Fibroblast of the conjunctiva (primary cell): ENCODE data around the gene SARM1.

ENCODE experiments used
- DNase-seq: peaks from one replicate; pipeline ENCODE4 v3.0.0-alpha.2; 2010; ENCODE audit warnings: low read depth

The SARM1 gene

DNA sequence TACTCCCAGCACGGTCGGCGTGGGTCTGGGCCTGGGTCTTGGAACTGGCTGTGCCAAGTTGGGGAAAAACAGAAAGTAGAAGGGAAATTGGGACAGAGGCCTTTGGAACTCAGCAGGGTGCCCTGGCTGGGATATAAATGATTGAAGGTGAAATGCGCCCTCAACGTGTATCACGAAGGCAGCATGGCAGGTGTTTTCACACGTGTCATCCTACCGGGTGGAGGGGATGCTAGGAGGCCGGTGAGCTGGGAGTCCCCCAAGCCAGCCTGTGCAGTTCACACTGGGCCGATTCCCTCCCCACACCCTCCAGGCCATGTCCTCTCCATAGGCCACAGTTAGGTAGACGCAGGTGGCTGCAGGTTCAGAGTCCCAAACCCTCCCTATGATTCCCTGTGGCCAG is 30.0 kb upstream of the SARM1 start:
- no peak for DNase-seq

DNA sequence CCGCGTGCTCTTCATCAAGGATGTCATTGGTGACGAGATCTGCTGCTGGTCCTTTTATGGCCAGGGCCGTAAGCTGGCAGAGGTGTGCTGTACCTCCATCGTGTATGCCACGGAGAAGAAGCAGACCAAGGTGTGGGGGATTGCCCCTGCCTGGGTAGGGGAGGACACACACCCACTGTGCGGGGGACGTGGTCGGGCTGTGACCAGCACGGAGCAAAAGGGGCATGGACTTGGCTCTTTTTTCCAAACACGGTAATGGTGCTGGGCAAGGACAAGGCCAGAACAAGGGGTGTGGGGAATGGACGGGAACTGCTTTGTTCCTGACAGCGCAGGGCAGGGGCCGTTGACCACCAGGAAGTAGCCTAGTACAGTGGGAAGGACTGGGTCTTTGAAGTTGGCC is 29.2 kb upstream of the SARM1 start:
- DNase-seq, result no peak

DNA sequence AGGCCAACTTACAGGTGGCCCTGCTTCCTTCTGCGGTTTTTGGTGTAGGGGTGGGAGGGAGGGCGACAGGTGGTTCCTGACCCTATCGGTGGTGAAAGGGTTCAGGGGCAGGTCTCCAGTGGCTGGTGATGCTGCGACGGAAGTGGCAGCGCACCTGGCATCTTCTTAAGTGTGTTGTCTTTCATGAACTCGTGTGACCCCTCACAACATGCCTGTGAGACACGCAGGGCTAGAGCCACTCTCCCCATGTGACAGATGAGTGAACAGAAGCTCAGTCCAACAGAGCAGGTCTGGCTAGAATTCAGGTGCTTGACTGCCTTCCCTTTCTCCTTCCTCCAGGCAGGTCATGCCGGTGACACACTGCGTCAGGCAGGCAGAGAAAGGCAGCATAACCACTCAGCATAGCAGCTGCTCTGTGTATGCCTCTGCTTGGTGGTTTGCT is 28.0 kb upstream of the SARM1 start:
- DNase-seq, result no peak

GRCh38 chr17:28344011-28344410 is 27.5 kb upstream of the SARM1 start:
- no peak for DNase-seq

DNA sequence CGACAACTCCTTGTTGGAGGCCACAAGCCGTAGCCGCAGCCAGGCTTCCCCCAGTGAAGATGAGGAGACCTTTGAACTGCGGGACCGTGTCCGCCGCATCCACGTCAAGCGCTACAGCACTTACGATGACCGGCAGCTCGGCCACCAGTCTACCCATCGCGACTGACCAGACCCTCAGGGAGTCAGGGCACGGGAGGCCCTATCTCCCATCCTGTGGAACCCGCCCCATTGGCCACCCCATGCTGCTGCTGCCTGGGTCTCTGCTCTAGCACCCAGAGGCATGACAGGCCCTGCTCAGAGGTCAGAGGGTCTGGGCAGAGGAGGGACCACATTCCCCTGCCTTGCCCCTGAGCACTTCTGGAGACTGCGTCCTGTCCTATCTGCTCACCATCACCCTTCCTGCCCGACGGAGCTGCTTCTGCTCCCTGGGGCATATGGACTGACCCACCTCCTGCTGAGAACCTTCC is 27.0 kb upstream of the SARM1 start:
- DNase-seq, result no peak

- DNase-seq, result no peak
Measured at GRCh38 chr17:28345419-28346198, 25.9 kb upstream of the SARM1 start.

DNA sequence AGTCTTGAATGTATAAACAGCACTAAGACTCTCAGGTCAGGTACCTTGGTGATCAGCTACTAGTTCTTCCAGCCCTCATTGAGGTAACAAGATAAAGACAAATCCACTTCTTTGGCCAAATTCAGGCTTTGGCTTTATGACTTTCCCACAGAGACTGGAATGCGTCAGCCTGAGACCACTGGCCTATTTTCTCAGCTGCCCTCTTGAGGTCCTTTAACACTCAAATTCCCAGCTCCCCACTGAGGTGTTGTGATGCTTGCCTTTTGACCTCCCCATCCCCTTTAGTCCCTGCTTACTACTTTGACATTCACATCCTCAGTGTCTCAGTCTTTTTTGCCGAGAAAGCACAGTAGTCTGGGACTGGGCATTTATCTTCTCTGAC is 25.3 kb upstream of the SARM1 start:
- DNase-seq, result no peak

DNA sequence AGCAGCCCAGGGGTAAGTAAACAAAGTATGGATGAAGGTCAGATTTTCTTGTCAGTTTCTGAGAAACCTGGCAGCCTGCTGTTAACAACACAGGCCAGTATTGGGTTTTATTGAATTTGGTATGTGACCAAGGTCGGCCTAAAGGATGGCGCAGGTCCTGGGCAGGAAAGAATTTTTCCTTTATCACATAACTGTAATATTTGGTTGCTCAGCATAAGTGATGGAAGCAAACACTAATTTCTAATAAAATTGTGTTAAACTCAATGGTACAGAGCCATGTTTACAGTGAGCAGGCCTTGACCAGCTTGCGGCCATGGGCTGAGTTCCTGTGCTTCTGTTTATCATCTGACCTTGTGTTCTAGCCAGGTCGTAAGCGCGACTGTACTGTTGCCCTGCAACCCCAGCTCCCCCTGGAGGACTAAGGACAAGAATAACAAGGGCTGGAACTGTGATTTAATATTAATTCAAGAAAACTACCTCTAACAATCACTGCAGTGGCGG is 24.7 kb upstream of the SARM1 start:
- no peak for DNase-seq

GRCh38 chr17:28347261-28347891 is 24.1 kb upstream of the SARM1 start:
- DNase-seq, result peak; percentile 61

DNA sequence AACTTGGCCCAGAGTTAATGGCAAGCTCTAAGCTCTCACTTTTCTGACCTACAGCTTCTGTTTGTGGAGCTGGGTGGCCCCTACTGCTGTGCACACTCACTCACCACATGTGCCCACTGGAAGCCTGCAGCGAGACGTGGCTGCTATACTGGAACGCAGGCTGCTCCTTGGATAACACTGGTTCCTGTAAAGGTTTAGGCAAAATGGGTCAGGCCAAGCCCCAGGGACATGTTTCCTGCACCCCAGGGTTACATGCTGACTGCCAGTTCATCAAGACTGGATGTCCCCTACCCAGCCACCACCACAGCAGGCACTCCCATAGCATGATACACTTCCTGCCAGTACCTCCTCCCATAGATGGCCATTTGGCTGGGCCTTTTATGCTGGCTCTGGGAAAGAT is 22.5 kb upstream of the SARM1 start:
- DNase-seq, result no peak

GRCh38 chr17:28350271-28350670 is 21.2 kb upstream of the SARM1 start:
- no peak for DNase-seq

- DNase-seq, result peak; percentile 87
Measured at GRCh38 chr17:28357061-28357900, 14.2 kb upstream of the SARM1 start, which contains the start of gene POLDIP2. TSS of gene POLDIP2 (minus strand) at chr17:28357527. CDS start at chr17:28357448, 79 bp downstream.

GRCh38 chr17:28357901-28358197 is 13.6 kb upstream of the SARM1 start:
- DNase-seq, result no peak

GRCh38 chr17:28363186-28363585 is 8.3 kb upstream of the SARM1 start:
- DNase-seq, result no peak

DNA sequence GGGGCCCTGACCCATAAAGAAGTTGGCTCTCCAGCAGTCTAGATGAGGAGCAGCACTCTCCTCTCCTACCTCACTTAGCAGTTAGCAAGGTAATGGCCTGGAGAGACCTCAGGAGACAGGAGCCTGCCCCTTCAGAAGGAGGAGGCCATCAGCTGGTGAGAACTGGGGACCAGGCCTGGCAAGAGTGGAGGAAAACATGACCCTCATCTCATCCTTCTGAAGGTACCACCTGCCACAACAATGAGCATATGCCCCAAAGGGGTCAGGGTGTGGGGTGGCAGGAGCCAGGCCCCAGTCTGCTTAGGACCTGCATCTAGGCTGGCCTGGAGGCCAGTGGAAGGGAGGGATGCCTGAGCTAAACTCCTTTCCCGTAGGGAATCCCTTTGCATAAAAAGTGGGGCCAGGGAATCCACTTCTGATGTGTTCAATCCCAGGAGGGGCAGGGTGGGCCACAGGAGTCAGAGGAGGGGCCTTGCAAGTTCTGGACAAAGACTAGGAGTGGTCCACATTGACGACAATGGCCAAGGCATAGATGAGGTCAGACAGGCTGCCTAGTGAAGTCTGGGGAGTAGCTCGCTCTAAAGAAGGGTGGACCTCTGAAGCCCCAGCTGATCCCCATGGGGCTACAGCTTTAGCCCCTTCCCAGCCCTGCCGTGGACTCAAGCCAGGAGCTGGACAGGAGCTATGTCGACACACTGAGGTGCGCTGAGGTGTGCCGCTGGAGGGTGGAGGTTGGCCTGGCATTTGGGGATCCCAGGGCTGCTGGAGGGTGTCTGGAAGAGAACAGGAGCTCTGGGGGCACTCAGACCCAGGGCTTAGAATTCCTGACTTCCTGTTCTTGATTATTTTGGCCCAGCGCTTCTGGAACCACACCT is 7.5 kb upstream of the SARM1 start:
- no peak for DNase-seq

GRCh38 chr17:28364665-28365363 is 6.7 kb upstream of the SARM1 start, which contains the start of gene SEBOX:
TSS of gene SEBOX (minus strand) at chr17:28365199. CDS start at chr17:28365151, 48 bp downstream.
- no peak for DNase-seq

- DNase-seq, result no peak
Measured at GRCh38 chr17:28365487-28365886, 6.0 kb upstream of the SARM1 start.

- no peak for DNase-seq
Measured at GRCh38 chr17:28366605-28367004, 4.9 kb upstream of the SARM1 start.

- DNase-seq, result no peak
Measured at GRCh38 chr17:28367641-28368305, 3.7 kb upstream of the SARM1 start.

DNA sequence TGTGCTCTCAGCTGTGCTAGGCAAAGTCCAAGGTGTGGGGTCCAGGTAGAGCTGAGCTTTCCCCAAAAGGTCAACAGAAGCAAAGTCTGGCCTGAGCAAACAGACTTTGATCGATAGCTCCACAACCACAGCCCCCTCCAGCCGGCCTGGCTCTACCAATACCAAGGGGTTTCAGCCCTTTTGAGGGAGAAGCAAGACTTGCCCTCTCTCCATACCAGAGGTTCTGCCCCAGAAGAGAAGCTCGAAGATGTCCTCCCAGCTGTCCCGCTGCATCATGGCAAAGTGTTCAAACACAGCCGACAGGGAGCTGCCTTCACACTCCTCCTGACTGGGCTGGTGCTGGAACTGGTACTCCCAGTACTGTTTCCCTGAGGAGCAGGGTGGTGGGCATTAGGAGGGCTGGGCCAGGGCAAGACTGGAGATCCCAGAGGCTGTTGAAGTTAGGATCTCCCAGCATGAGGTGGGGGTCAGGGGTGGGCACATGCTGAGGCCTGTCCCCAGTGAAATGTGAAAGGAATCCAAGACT is 3.1 kb upstream of the SARM1 start:
- DNase-seq, result no peak
